Measurements from ENCODE around the gene LRIT1. TPM values are rescaled to one million over a fixed set of nuclear protein-coding genes. Genes with fewer than 3 reads are reported as not detected.
A peak's percentile ranks its signal among the peaks of the same experiment; 100 is the strongest.

Gene LRIT1
- total RNA-seq, 1 donor from 2014 or later = not detected

GRCh38 chr10:84197643-84198042, 43.7 kb downstream of the LRIT1 start:
- intact Hi-C loops (cut with micrococcal nuclease) = no loop called here
- TF ChIP-seq CTCF (IDR thresholded peaks at IDR 0.05) = no peak
- H3K9me3 Mint-ChIP-seq = no peaks in the 10 kb centered on the region
- H3K27me3 Mint-ChIP-seq = peaks cover 33% of the 10 kb centered on the region
- H3K36me3 Mint-ChIP-seq (ENCODE audit: low read depth) = no peaks in the 10 kb centered on the region
- no peak overlapping the region for H3K27ac Mint-ChIP-seq
- ChIA-PET POLR2A (no interaction called here), CTCF (interaction anchor here (3.6 kb wide), 1 partner anchor 50 kb away, joined by 15 read pairs; no protein-coding TSS in a partner anchor)
- DNase-seq = no peak
- peaks cover 7% of the 10 kb centered on the region for H3K4me1 Mint-ChIP-seq
- no peak overlapping the region for H3K4me3 Mint-ChIP-seq
- no peak for ATAC-seq (ENCODE audit: low read depth)

- H3K4me1 Mint-ChIP-seq = peaks cover 7% of the 10 kb centered on the region
- H3K27ac Mint-ChIP-seq = no peak overlapping the region
- POLR2A ChIA-PET = no interaction called here
- intact Hi-C loops (cut with micrococcal nuclease) = no loop called here
- H3K4me3 Mint-ChIP-seq = no peak overlapping the region
- no peaks in the 10 kb centered on the region for H3K9me3 Mint-ChIP-seq
- DNase-seq (no peak), ATAC-seq (ENCODE audit: low read depth) (no peak)
- CTCF ChIA-PET = interaction anchor here (3.6 kb wide), 1 partner anchor 49 kb away, joined by 15 read pairs; no protein-coding TSS in a partner anchor
- peaks cover 33% of the 10 kb centered on the region for H3K27me3 Mint-ChIP-seq
- no peaks in the 10 kb centered on the region for H3K36me3 Mint-ChIP-seq (ENCODE audit: low read depth)
- TF ChIP-seq CTCF (IDR thresholded peaks at IDR 0.05) = no peak
Measured at GRCh38 chr10:84196941-84197340, 44.4 kb downstream of the LRIT1 start.

GRCh38 chr10:84196083-84196482, 45.3 kb downstream of the LRIT1 start:
- Mint-ChIP-seq H3K36me3 (ENCODE audit: low read depth) (no peaks in the 10 kb centered on the region), H3K27me3 (peaks cover 39% of the 10 kb centered on the region), H3K9me3 (no peaks in the 10 kb centered on the region), H3K4me3 (no peak overlapping the region), H3K4me1 (peaks cover 7% of the 10 kb centered on the region), H3K27ac (no peak overlapping the region)
- intact Hi-C loops (cut with micrococcal nuclease) = no loop called here
- TF ChIP-seq CTCF (IDR thresholded peaks at IDR 0.05) = no peak
- POLR2A ChIA-PET = no interaction called here
- no peak for ATAC-seq (ENCODE audit: low read depth)
- no peak for DNase-seq
- CTCF ChIA-PET = interaction anchor here (3.6 kb wide), 1 partner anchor 48 kb away, joined by 15 read pairs; no protein-coding TSS in a partner anchor

- ATAC-seq (ENCODE audit: low read depth) (no peak), DNase-seq (no peak)
- intact Hi-C loops (cut with micrococcal nuclease) = loop anchor here (2.0 kb wide), 1 partner anchor 16 kb away; no protein-coding TSS in a partner anchor
- Mint-ChIP-seq H3K4me3 (peak overlapping the region; percentile 60), H3K27ac (no peak overlapping the region), H3K4me1 (peaks cover 7% of the 10 kb centered on the region), H3K36me3 (ENCODE audit: low read depth) (no peaks in the 10 kb centered on the region), H3K27me3 (peaks cover 39% of the 10 kb centered on the region), H3K9me3 (no peaks in the 10 kb centered on the region)
- no peak for TF ChIP-seq CTCF (IDR thresholded peaks at IDR 0.05)
- CTCF ChIA-PET = interaction anchor here (3.6 kb wide), 1 partner anchor 48 kb away, joined by 15 read pairs; no protein-coding TSS in a partner anchor
- POLR2A ChIA-PET = interaction anchor here (0.8 to 1.3 kb wide), 2 partner anchors 28 to 56 kb away, joined by 3 to 4 read pairs; partner anchors contain the start of gene GHITM
Measured at GRCh38 chr10:84195044-84195830, 46.1 kb downstream of the LRIT1 start.

- Mint-ChIP-seq H3K36me3 (ENCODE audit: low read depth) (no peaks in the 10 kb centered on the region), H3K27me3 (peaks cover 39% of the 10 kb centered on the region)
- POLR2A ChIA-PET = interaction anchor here (0.8 to 1.3 kb wide), 2 partner anchors 28 to 55 kb away, joined by 3 to 4 read pairs; partner anchors contain the start of gene GHITM
Measured at GRCh38 chr10:84194424-84195043, 46.8 kb downstream of the LRIT1 start, which contains the start of gene CDHR1. Gene CDHR1 (plus strand): TSS chr10:84194537. CDS start chr10:84194761, 224 bp downstream.

More at GRCh38 chr10:84194424-84195043, 46.8 kb downstream of the LRIT1 start, which contains the start of gene CDHR1:
- intact Hi-C loops (cut with micrococcal nuclease) = loop anchor here (2.0 kb wide), 1 partner anchor 16 kb away; no protein-coding TSS in a partner anchor
- CTCF ChIA-PET = interaction anchor here (1.0 to 1.4 kb wide), 2 partner anchors 45 to 47 kb away, joined by 3 to 10 read pairs; no protein-coding TSS in a partner anchor
- peak; percentile 34 for DNase-seq
- Mint-ChIP-seq H3K27ac (no peak within 1 kb of the TSS), H3K4me3 (peak within 1 kb of the TSS; percentile 60), H3K4me1 (peaks cover 7% of the 10 kb centered on the region), H3K9me3 (no peaks in the 10 kb centered on the region)
- TF ChIP-seq CTCF (IDR thresholded peaks at IDR 0.05) = no peak
- ATAC-seq (ENCODE audit: low read depth) = peak; percentile 80
